ENCODE data around the gene TEX22. TPM values are rescaled to one million over a fixed set of nuclear protein-coding genes. Genes with fewer than 3 reads are reported as not detected.

TEX22 gene
- total RNA-seq, 1 donor from 2014 or later: 3.8 TPM

DNA sequence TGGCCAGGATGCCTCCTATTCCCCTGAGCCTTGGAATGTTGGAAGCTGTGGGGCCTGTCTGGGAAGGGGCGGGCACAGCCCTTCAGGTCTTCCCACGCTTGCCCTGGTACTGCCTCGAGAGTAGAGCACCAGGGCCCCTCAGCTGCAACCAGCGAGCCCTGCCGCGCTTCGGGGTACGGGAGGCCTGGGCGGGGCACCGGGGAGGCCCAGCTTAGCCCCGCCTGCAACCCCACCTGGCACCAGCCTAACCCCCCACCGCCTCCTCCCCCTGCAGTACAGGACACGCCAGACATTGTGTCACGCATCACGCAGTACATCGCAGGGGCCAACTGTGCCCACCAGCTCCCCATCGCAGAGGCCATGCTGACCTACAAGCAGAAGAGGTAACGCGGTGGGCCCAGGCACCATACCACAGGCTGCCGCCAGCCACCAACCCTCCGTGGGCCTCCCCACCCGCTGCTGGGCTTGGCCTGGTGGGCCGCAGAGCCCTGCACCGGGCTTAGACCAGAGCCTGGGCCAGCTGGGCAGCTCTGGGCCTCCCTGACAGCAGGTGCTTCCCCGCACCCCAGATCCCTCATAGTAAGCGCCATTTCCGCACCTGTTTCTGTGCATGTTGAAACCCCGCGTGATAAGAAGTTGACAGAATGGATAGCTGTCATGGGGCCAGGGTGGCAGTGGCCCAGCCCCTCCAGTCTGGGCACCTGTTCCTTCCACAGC lies 13.6 kb upstream of the TEX22 start:
- Histone ChIP-seq H3K27me3 (ENCODE audit: low read depth) (no peaks in the 10 kb centered on the region), H3K4me3 (no peak overlapping the region), H3K36me3 (peaks cover 74% of the 10 kb centered on the region), H3K9me3 (no peaks in the 10 kb centered on the region), H3K27ac (no peak overlapping the region), H3K4me1 (peaks cover 10% of the 10 kb centered on the region)
- intact Hi-C loops (cut with DNase I): no loop called here
- DNase-seq (no peak), ATAC-seq (no peak)
- TF ChIP-seq, protein P1, sequence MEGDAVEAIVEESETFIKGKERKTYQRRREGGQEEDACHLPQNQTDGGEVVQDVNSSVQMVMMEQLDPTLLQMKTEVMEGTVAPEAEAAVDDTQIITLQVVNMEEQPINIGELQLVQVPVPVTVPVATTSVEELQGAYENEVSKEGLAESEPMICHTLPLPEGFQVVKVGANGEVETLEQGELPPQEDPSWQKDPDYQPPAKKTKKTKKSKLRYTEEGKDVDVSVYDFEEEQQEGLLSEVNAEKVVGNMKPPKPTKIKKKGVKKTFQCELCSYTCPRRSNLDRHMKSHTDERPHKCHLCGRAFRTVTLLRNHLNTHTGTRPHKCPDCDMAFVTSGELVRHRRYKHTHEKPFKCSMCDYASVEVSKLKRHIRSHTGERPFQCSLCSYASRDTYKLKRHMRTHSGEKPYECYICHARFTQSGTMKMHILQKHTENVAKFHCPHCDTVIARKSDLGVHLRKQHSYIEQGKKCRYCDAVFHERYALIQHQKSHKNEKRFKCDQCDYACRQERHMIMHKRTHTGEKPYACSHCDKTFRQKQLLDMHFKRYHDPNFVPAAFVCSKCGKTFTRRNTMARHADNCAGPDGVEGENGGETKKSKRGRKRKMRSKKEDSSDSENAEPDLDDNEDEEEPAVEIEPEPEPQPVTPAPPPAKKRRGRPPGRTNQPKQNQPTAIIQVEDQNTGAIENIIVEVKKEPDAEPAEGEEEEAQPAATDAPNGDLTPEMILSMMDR (IDR thresholded peaks at IDR 0.05): no peak

DNA sequence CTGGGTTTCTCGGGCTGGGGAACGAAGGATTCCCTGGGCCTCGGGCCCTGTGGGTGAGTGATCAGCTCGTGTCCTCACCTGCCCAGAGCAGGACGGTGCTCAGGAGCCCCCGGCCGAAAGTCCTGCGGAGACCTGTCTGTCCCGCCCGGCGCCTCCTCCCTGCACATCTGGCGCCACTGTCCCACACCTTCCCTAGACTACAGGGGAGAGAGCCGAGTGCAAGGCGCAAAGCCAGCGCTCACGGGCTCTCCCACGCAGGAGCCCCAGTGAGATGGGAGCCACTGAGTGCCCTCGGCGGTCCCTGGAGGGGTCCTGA lies 13.1 kb upstream of the TEX22 start:
- Histone ChIP-seq H3K4me1 (peaks cover 15% of the 10 kb centered on the region), H3K9me3 (no peaks in the 10 kb centered on the region), H3K4me3 (no peak overlapping the region), H3K36me3 (peaks cover 69% of the 10 kb centered on the region), H3K27me3 (ENCODE audit: low read depth) (no peaks in the 10 kb centered on the region), H3K27ac (no peak overlapping the region)
- TF ChIP-seq, protein P1 (IDR thresholded peaks at IDR 0.05): no peak
- no peak for ATAC-seq
- DNase-seq: no peak
- intact Hi-C loops (cut with DNase I): no loop called here

- peaks cover 20% of the 10 kb centered on the region for H3K4me1 ChIP-seq
- no peak for ATAC-seq
- no peak overlapping the region for H3K4me3 ChIP-seq
- H3K36me3 ChIP-seq: peaks cover 66% of the 10 kb centered on the region
- H3K27ac ChIP-seq: no peak overlapping the region
- DNase-seq: no peak
- TF ChIP-seq, protein P1 (IDR thresholded peaks at IDR 0.05): no peak
- no peaks in the 10 kb centered on the region for H3K27me3 ChIP-seq (ENCODE audit: low read depth)
- H3K9me3 ChIP-seq: no peaks in the 10 kb centered on the region
- intact Hi-C loops (cut with DNase I): no loop called here
Observed at GRCh38 chr14:105385698-105386365, 12.5 kb upstream of the TEX22 start.

- no peaks in the 10 kb centered on the region for H3K27me3 ChIP-seq (ENCODE audit: low read depth)
- TF ChIP-seq, protein P1 (IDR thresholded peaks at IDR 0.05): no peak
- ATAC-seq: no peak
- peaks cover 60% of the 10 kb centered on the region for H3K36me3 ChIP-seq
- H3K27ac ChIP-seq: no peak overlapping the region
- no peak for DNase-seq
- intact Hi-C loops (cut with DNase I): no loop called here
- peaks cover 20% of the 10 kb centered on the region for H3K4me1 ChIP-seq
- no peaks in the 10 kb centered on the region for H3K9me3 ChIP-seq
- H3K4me3 ChIP-seq: no peak overlapping the region
Observed at GRCh38 chr14:105386581-105387529, 11.5 kb upstream of the TEX22 start.

DNA sequence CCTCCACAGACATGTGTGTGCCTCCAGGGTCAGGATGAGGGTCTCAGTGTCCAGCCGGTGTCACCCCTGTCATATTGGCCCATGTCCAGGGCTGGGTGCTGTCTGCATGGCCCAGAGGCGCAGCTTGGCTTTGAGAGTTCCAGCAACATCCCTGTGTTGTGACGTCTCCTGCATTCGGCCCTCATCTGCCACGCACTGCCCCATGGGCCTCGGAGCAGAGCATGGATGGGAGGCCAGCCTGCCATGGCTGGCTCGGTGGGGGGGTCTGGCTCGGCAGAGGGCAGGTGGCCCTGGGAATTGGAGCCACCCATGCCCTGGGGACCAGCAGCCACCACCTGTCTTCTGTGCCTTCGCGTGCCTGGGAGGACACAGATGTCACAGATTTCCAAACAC lies 10.8 kb upstream of the TEX22 start:
- no peaks in the 10 kb centered on the region for H3K27me3 ChIP-seq (ENCODE audit: low read depth)
- ATAC-seq (no peak), DNase-seq (no peak)
- intact Hi-C loops (cut with DNase I): no loop called here
- H3K4me1 ChIP-seq: peaks cover 20% of the 10 kb centered on the region
- TF ChIP-seq, protein P1 (IDR thresholded peaks at IDR 0.05): no peak
- H3K27ac ChIP-seq: no peak overlapping the region
- H3K9me3 ChIP-seq: no peaks in the 10 kb centered on the region
- peaks cover 54% of the 10 kb centered on the region for H3K36me3 ChIP-seq
- no peak overlapping the region for H3K4me3 ChIP-seq

Measured in lower lobe of right lung (tissue), 2 donors.